ENCODE data around the gene FARP1. TPM values are rescaled to one million over a fixed set of nuclear protein-coding genes. Genes with fewer than 3 reads are reported as not detected.

The FARP1 gene
- total RNA-seq, 4 donors from 2014 or later: 13.1 to 71.2 (median 46.6) TPM

DNA sequence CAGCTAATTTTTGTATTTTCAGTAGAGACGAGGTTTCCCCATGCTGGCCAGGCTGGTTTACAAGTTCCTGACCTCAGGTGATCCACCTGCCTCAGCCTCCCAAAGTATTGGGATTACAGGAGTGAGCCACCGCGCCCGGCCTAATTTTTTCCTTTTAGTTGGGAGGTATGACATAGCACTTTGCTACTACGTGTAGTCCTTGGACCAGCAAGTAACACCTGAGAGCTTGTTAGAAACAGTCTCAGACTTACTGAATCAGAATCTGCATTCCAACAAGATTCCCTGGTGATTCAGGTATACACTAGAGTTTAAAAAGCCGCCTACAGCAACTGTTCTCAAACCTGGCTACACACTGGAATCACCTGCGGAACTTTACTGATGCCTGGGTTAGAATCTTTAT is 1.8 kb upstream of the FARP1 start:
- no peak for TF ChIP-seq POLR2A (IDR thresholded peaks at IDR 0.05)
- TF ChIP-seq, protein P1, sequence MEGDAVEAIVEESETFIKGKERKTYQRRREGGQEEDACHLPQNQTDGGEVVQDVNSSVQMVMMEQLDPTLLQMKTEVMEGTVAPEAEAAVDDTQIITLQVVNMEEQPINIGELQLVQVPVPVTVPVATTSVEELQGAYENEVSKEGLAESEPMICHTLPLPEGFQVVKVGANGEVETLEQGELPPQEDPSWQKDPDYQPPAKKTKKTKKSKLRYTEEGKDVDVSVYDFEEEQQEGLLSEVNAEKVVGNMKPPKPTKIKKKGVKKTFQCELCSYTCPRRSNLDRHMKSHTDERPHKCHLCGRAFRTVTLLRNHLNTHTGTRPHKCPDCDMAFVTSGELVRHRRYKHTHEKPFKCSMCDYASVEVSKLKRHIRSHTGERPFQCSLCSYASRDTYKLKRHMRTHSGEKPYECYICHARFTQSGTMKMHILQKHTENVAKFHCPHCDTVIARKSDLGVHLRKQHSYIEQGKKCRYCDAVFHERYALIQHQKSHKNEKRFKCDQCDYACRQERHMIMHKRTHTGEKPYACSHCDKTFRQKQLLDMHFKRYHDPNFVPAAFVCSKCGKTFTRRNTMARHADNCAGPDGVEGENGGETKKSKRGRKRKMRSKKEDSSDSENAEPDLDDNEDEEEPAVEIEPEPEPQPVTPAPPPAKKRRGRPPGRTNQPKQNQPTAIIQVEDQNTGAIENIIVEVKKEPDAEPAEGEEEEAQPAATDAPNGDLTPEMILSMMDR (IDR thresholded peaks at IDR 0.05): no peak
- Histone ChIP-seq H3K9me3 (no peaks in the 10 kb centered on the region), H3K36me3 (no peaks in the 10 kb centered on the region), H3K4me3 (no peak overlapping the region), H3K27ac (no peak overlapping the region), H3K4me1 (peaks cover 0 to 5% of the 10 kb centered on the region in 2 donors), H3K27me3 (no peaks in the 10 kb centered on the region)
- intact Hi-C loops (cut with DNase I; ENCODE audit: low total_unique reads): no loop called here
- DNase-seq: no peak

DNA sequence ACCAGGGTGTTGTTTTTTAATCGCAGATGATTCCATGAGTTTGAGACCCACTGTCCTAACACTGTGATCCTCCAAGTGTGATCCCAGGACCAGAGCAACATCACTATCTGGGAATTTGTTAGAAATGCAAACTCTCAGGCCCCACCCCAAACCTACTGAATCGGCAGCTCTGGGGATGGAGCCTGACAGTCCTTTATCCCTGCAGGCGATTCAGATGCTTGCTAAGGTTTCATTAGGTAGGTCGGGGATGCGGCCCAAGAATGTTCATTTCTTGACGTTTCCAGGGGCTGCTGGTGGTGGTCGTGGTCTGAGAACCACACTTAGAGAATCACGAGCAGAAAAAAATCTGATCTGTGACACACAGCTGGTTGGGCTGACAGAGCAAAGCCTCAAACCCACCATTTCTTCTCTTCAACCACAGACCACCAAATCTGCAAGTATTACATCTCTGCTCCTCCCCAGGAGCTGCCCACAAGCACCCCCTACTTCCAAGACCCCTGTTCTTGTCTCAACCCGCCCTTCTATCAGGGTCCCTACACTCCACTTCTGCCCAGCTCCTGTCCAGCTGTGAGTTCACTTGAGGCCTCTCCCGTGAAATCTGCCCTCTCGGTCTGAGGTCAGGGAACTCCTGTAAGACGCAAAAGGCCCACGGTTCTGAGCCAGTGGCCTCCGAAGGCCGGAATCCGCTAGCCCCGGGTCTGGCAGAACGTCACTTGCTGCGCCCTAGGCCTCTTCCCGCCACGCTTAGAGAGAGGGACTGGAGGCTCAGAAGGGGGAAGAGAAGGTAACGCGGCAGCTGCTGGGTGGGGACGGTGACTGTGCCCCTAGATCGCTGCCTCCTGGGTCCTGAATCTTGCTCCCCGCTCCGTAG is 1.1 kb upstream of the FARP1 start:
- TF ChIP-seq, protein P1 (IDR thresholded peaks at IDR 0.05): no peak
- TF ChIP-seq POLR2A (IDR thresholded peaks at IDR 0.05): no peak
- Histone ChIP-seq H3K4me3 (peak overlapping the region; percentile 55 to 77), H3K27me3 (no peaks in the 10 kb centered on the region), H3K4me1 (peaks cover 0 to 5% of the 10 kb centered on the region in 2 donors), H3K27ac (peak overlapping the region in 1 of 2 donors; percentile 63), H3K9me3 (no peaks in the 10 kb centered on the region), H3K36me3 (no peaks in the 10 kb centered on the region)
- intact Hi-C loops (cut with DNase I; ENCODE audit: low total_unique reads): no loop called here
- DNase-seq: no peak

DNA sequence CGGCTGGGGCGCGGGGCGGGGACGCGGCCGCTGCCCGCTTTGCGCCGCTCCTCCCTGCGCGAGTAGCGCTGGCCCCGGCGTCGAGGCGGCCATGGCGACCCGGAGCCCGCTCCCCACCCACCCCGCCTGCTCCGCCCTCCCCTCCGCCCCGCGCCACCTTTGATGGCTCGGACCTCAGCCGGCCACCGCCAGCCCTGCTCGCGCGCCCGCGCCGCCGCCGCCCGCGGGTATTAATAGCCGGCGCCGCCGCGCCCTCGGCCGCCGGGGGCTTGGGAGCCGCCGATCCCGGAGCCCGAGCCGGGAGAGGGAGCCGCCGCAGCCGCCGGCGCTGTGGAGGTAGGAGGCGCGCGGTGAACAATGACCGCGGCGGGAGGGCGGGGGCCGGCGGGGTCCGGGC is 261 bp downstream of the FARP1 start:
- Histone ChIP-seq H3K27me3 (no peaks in the 10 kb centered on the region), H3K27ac (peak overlapping the region; percentile 63 to 65), H3K9me3 (no peaks in the 10 kb centered on the region), H3K36me3 (no peaks in the 10 kb centered on the region), H3K4me3 (peak overlapping the region; percentile 55 to 77), H3K4me1 (peaks cover 0 to 5% of the 10 kb centered on the region in 2 donors)
- intact Hi-C loops (cut with DNase I; ENCODE audit: low total_unique reads): no loop called here
- TF ChIP-seq, protein P1 (IDR thresholded peaks at IDR 0.05): no peak
- no peak for TF ChIP-seq POLR2A (IDR thresholded peaks at IDR 0.05)
- DNase-seq: peak; percentile 23 to 50

DNA sequence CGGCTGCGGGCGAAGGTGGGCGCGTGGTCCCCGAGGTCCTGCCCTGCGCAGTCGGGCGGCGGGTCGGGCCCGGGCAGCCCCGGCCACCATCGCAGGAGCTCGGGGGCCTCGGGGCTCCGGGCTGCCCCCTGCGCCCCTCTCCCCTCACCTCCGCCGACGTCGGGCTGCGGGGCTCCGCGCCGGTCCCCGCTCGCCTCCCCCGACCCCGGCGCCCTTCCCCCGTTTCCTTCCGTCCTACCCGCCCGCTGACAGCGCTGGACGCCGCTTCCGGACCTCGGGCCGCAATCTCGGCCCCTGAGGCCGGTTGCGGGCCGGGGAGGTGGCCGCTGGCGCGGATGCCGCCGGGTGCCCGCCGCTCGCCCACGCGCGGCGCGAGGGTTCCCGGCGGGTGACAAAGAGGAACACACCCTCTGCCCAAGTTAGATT is 720 bp downstream of the FARP1 start:
- peak overlapping the region; percentile 63 to 65 for H3K27ac ChIP-seq
- TF ChIP-seq, protein P1 (IDR thresholded peaks at IDR 0.05): no peak

DNA sequence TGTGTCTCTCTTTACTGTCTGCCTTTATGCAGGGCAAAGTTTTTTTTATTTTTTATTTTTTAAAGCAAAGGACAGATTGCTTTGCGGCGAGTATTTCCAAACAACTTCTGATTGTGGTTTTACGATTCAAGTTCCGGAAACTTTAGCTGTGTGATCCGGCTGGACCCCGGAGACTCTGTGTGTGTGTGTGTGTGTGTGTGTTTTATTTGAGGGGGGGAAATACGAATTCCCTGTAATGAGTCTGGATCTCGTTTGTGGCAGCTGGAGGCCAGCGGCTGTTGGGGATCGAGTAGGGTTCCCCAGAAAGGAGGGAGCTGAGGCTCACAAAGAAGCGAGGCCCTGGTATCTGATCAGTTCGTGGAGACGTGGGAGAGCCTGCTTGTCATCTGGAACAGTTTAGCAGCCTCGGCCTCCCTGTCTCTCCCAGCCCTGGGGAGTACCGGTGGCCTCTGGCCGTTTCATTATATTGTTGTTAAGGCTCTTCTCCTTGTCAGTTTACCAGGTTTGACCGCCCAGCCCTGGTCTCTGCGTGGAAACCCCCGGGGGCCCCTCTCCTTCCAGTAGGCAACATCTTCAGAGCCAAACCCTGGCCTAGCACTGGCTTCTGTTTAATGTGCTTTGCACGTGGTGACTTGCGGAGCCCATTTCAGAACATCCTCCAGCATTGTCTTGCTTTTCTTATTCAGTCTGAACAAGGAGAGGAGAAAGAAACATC is 1.3 kb downstream of the FARP1 start:
- H3K4me3 ChIP-seq: peak overlapping the region; percentile 55 to 77
- peak overlapping the region; percentile 63 to 65 for H3K27ac ChIP-seq
- TF ChIP-seq, protein P1 (IDR thresholded peaks at IDR 0.05): no peak
- no peak for TF ChIP-seq POLR2A (IDR thresholded peaks at IDR 0.05)
- H3K9me3 ChIP-seq: no peaks in the 10 kb centered on the region
- H3K27me3 ChIP-seq: no peaks in the 10 kb centered on the region
- intact Hi-C loops (cut with DNase I; ENCODE audit: low total_unique reads): no loop called here
- H3K4me1 ChIP-seq: peaks cover 0 to 5% of the 10 kb centered on the region in 2 donors
- H3K36me3 ChIP-seq: no peaks in the 10 kb centered on the region
- DNase-seq: peak; percentile 31 to 40

More for the DNA sequence above, 720 bp downstream of the FARP1 start:
- Histone ChIP-seq H3K9me3 (no peaks in the 10 kb centered on the region), H3K27me3 (no peaks in the 10 kb centered on the region), H3K4me1 (peaks cover 0 to 5% of the 10 kb centered on the region in 2 donors), H3K36me3 (no peaks in the 10 kb centered on the region), H3K4me3 (peak overlapping the region; percentile 55 to 77)
- DNase-seq: peak in 1 of 2 donors; percentile 18
- intact Hi-C loops (cut with DNase I; ENCODE audit: low total_unique reads): no loop called here
